Heart right ventricle (tissue), 16 donors: ENCODE results near the gene ATP5F1B. TPM values are rescaled to one million over a fixed set of nuclear protein-coding genes. Genes with fewer than 3 reads are reported as not detected.

ENCODE experiments used
- ATAC-seq, 8 donors: fragments of 200-7000 bp; cut with Tn5 transposase; one replicate each; pipeline ENCODE4 v1.9.1; 2020; ENCODE audit warnings: mild to moderate bottlenecking in 8 of 8, moderate library complexity in 8 of 8, moderate number of reproducible peaks in 1 of 8
- DNase-seq, 2 donors: peaks; one replicate each; pipeline ENCODE4 v3.0.0-alpha.2; 2020
- H3K27ac ChIP-seq, 10 donors: fragments of 200-600 bp; sonication (generic) in 2 of 10; one replicate each; pipeline versions ENCODE4 v1.5.0 to v1.8.0; 2020 to 2022; ENCODE audit warnings: mild to moderate bottlenecking in 3 of 10
- H3K27me3 ChIP-seq, 7 donors: fragments of 200-600 bp; one replicate each; pipeline ENCODE4 v1.8.0; 2021 to 2022; ENCODE audit warnings: mild to moderate bottlenecking in 2 of 7
- H3K36me3 ChIP-seq, 9 donors: fragments of 200-600 bp; sonication (generic) in 1 of 9; one replicate each; pipeline versions ENCODE4 v1.5.0 to v1.8.0; 2020 to 2022; ENCODE audit warnings: mild to moderate bottlenecking in 2 of 9
- H3K4me1 ChIP-seq, 9 donors: fragments of 200-600 bp; sonication (generic) in 1 of 9; one replicate each; pipeline versions ENCODE4 v1.5.0 to v1.8.0; 2020 to 2022; ENCODE audit warnings: mild to moderate bottlenecking in 4 of 9
- H3K4me3 ChIP-seq, 10 donors: fragments of 200-600 bp; sonication (generic) in 2 of 10; one replicate each; pipeline versions ENCODE4 v1.5.0 to v1.8.0; 2020 to 2022; ENCODE audit warnings: mild to moderate bottlenecking in 7 of 10, moderate library complexity in 2 of 10
- H3K9me3 ChIP-seq, 11 donors: fragments of 200-600 bp in 10 of 11; sonication (generic) in 2 of 11; one replicate each; pipeline versions ENCODE4 v1.5.0 to v1.8.0; 2013 to 2022; ENCODE audit warnings: mild to moderate bottlenecking in 2 of 11, control low read depth in 1 of 11, moderate library complexity in 1 of 11
- CTCF ChIP-seq, 9 donors: fragments of 200-600 bp; sonication (generic) in 2 of 9; IDR thresholded peaks; one replicate each; pipeline versions ENCODE4 v1.5.0 to v1.8.0; 2021 to 2022; ENCODE audit warnings: antibody characterized with exemption in 9 of 9, mild to moderate bottlenecking in 5 of 9, moderate library complexity in 1 of 9
- WGBS, 2 donors: extraction: QIAGEN DNeasy Blood & Tissue Kit; methylation state at CpG; one replicate each; pipeline ENCODE4 v1.1.7; 2013; ENCODE audit warnings: inconsistent platforms in 1 of 2; 5-methylcytosine and 5-hydroxymethylcytosine counted together
- intact Hi-C, 10 donors: fragments of 100-400 bp; cut with DNase I; formaldehyde crosslinking; loops; one replicate each; pipeline versions ENCODE4 v1.11.1 to v1.14.2; 2022
- polyA plus RNA-seq, 2 donors: library from polyadenylated mRNA; stranded (reverse); fragments of 200-250 nt; gene quantifications; one replicate each; pipeline ENCODE4 v1.2.3, GENCODE V29; 2013
- total RNA-seq, 10 donors: library from RNA; stranded (reverse); fragmentation: NEBNext Ultra II Directional in 3 of 10; extraction: Animal tissue kit (Norgen Biotek cat#: 25700) in 3 of 10; gene quantifications; one replicate each; pipeline versions ENCODE4 v1.2.1 to v1.2.4, GENCODE V29; 2021 to 2023
- donor health status: Arrhythmogenic right ventricular cardiomyopathy.
- donor health status: ischemic (EF 13 %, LVEDD 7.1; RV severe dilation, severe dysfunction).
- donor health status: healthy with polysubstance abuse.
- donor health status: DM: no; HTN: yes; CAD: no.
- donor health status: DM: no; HTN: no; CAD: no.
- donor health status: ischemic (EF 25% LVEDD 6.9; RV normal size, moderate dysfunction).
- donor health status: ischemic (EF 25% LVEDD 5.7; RV mildly dilated, moderate dysfunction).
- donor health status: healthy.
- donor health status: DM: yes; HTN: yes; CAD: no.
- donor health status: Ischemic cardiomyopathy.
- donor health status: ischemic (EF 35%, LVEDD 5.7; RV mildly dilated, moderate dysfunction).
- donor health status: nonischemic (EF 11% LVEDD 7.7; RV severe dilation, severe dysfunction).
- donor health status: DM: yes; HTN: yes; CAD: no.
- donor health status: PGD.
- donor health status: ischemic (EF 29% LVEDD 5.4; RV normal size, mild dysfunction).
- donor health status: nonischemic (EF 23%, LVEDD 6.1; RV moderate dilation, normal function).

ATP5F1B gene
- total and polyA plus RNA-seq, 12 donors: 1,003 to 3,612 (median 3,231) TPM

- peak overlapping the region in 9 of 10 donors; percentile 54 to 94 (median 75) for H3K4me3 ChIP-seq
- TF ChIP-seq CTCF (IDR thresholded peaks at IDR 0.05): peak; percentile 48 to 85 (median 71)
- intact Hi-C loops: loop anchor here in 5 of 10 donors (1.0 to 10.0 kb wide), 8 partner anchors 45 to 512 kb away; partner anchors contain the start of genes NACA (in 2 of the 5) and ESYT1 (in 1 of the 5)
- H3K4me1 ChIP-seq: peaks cover 16 to 93% (median 63%) of the 10 kb centered on the region in 9 donors
- no peaks in the 10 kb centered on the region for H3K9me3 ChIP-seq
- ATAC-seq (peak; percentile 81 to 92 (median 87)), DNase-seq (peak; percentile 98 to 100)
- 0 to 1% methylated on average over 12 of the region's 12 CpGs for WGBS, 2 donors
- H3K27ac ChIP-seq: peak overlapping the region; percentile 81 to 97 (median 94)
- peaks cover 0 to 50% (median 46%) of the 10 kb centered on the region in 9 donors for H3K36me3 ChIP-seq
- H3K27me3 ChIP-seq: no peaks in the 10 kb centered on the region
Measured at GRCh38 chr12:56636675-56637540, 8.9 kb downstream of the ATP5F1B start.

GRCh38 chr12:56635806-56636674 is 9.7 kb downstream of the ATP5F1B start:
- Histone ChIP-seq H3K4me1 (peaks cover 16 to 93% (median 66%) of the 10 kb centered on the region in 9 donors), H3K27ac (peak overlapping the region; percentile 81 to 97 (median 94)), H3K4me3 (peak overlapping the region; percentile 54 to 94 (median 74)), H3K36me3 (peaks cover 0 to 41% (median 38%) of the 10 kb centered on the region in 9 donors), H3K27me3 (no peaks in the 10 kb centered on the region), H3K9me3 (no peaks in the 10 kb centered on the region)
- WGBS, 2 donors: 2% methylated on average over 20 of the region's 20 CpGs
- no peak for TF ChIP-seq CTCF (IDR thresholded peaks at IDR 0.05)
- peak; percentile 78 to 91 (median 86) for ATAC-seq
- intact Hi-C loops: loop anchor here in 5 of 10 donors (1.0 to 10.0 kb wide), 8 partner anchors 44 to 511 kb away; partner anchors contain the start of genes NACA (in 2 of the 5) and ESYT1 (in 1 of the 5)
- DNase-seq: peak; percentile 87 to 95

GRCh38 chr12:56634837-56635791 is 10.7 kb downstream of the ATP5F1B start:
- Histone ChIP-seq H3K36me3 (peaks cover 0 to 32% (median 29%) of the 10 kb centered on the region in 9 donors), H3K27ac (peak overlapping the region; percentile 81 to 97 (median 94)), H3K27me3 (no peaks in the 10 kb centered on the region), H3K4me3 (peak overlapping the region; percentile 54 to 94 (median 74)), H3K9me3 (no peaks in the 10 kb centered on the region), H3K4me1 (peaks cover 21 to 92% (median 70%) of the 10 kb centered on the region in 9 donors)
- DNase-seq (peak; percentile 75 to 78), ATAC-seq (peak; percentile 15 to 38 (median 30))
- peak; percentile 9 to 60 (median 42) for TF ChIP-seq CTCF (IDR thresholded peaks at IDR 0.05)
- intact Hi-C loops: loop anchor here in 7 of 10 donors (5.0 to 10.0 kb wide), 10 partner anchors 43 to 510 kb away; partner anchors contain the start of genes NACA (in 2 of the 7), RBMS2 (in 2 of the 7), ESYT1 (in 1 of the 7) and NAB2 (in 1 of the 7)
- 1% methylated on average over 47 of the region's 47 CpGs for WGBS, 2 donors
